CD4-positive, CD25-positive, alpha-beta regulatory T cell (primary cell): ENCODE results near the gene NMS. TPM values are rescaled to one million over a fixed set of nuclear protein-coding genes. Genes with fewer than 3 reads are reported as not detected.

ENCODE experiments used
- ATAC-seq, 2 donors: fragments of 150-1000 bp; cut with Tn5 transposase; one replicate each; pipeline ENCODE4 v1.10.0; 2021; ENCODE audit warnings: low read depth in 2 of 2, moderate number of reproducible peaks in 2 of 2, moderate library complexity in 1 of 2
- DNase-seq, 3 donors: peaks; one replicate each; pipeline versions ENCODE4 v3.0.0 to v3.0.0-alpha.2; 2012 to 2022; ENCODE audit warnings: mixed read lengths in 1 of 3
- H3K27ac ChIP-seq: one replicate; pipeline ENCODE4 v1.7.0; 2013; ENCODE audit warnings: mild to moderate bottlenecking, low read length; ENCODE audit not compliant: insufficient read depth, poor library complexity, severe bottlenecking
- H3K27me3 ChIP-seq: one replicate; pipeline ENCODE4 v1.7.0; 2013; ENCODE audit warnings: low read length; ENCODE audit not compliant: control insufficient read depth, insufficient read depth
- H3K36me3 ChIP-seq: one replicate; pipeline ENCODE4 v1.7.0; 2013; ENCODE audit warnings: mild to moderate bottlenecking, low read length, moderate library complexity; ENCODE audit not compliant: control insufficient read depth, insufficient read depth
- H3K4me1 ChIP-seq: 2 replicates; pipeline ENCODE4 v1.7.0; 2013; ENCODE audit warnings: mild to moderate bottlenecking, low read length; ENCODE audit not compliant: insufficient read depth, control insufficient read depth, poor library complexity, severe bottlenecking
- H3K4me3 ChIP-seq: one replicate; pipeline ENCODE4 v1.7.0; 2013; ENCODE audit warnings: low read depth, mild to moderate bottlenecking, low read length, moderate library complexity
- H3K9me3 ChIP-seq, 2 experiments: 1 replicate in 1 of 2; 2 replicates in 1 of 2; pipeline ENCODE4 v1.7.0; 2013; ENCODE audit warnings: low read length in 2 of 2, mild to moderate bottlenecking in 1 of 2, moderate library complexity in 1 of 2; ENCODE audit not compliant: control insufficient read depth in 2 of 2
- H3K27ac Mint-ChIP-seq, 3 donors: one replicate each; pipeline ENCODE4 v1.8.0; 2020 to 2022; ENCODE audit warnings: mild to moderate bottlenecking in 3 of 3, mixed read lengths in 3 of 3, moderate library complexity in 2 of 3
- H3K27me3 Mint-ChIP-seq: one replicate; pipeline ENCODE4 v1.8.0; 2022; ENCODE audit warnings: mild to moderate bottlenecking, mixed read lengths
- H3K36me3 Mint-ChIP-seq: one replicate; pipeline ENCODE4 v1.8.0; 2020; ENCODE audit warnings: mixed read lengths
- H3K4me1 Mint-ChIP-seq, 4 donors: one replicate each; pipeline ENCODE4 v1.8.0; 2020 to 2022; ENCODE audit warnings: mixed read lengths in 4 of 4, mild to moderate bottlenecking in 1 of 4
- H3K4me3 Mint-ChIP-seq, 4 donors: one replicate each; pipeline ENCODE4 v1.8.0; 2020 to 2022; ENCODE audit warnings: mild to moderate bottlenecking in 4 of 4, mixed read lengths in 4 of 4, moderate library complexity in 3 of 4
- H3K9me3 Mint-ChIP-seq, 7 donors: one replicate each; pipeline ENCODE4 v1.8.0; 2020 to 2022; ENCODE audit warnings: mixed read lengths in 7 of 7, mild to moderate bottlenecking in 3 of 7, moderate library complexity in 2 of 7
- polyA plus RNA-seq, 4 donors: library from polyadenylated mRNA; unstranded; fragments of 300-500 nt; fragmentation: Illumina TruSeq; gene quantifications; one replicate each; pipeline ENCODE4 v1.2.3, GENCODE V29; 2021
- total RNA-seq: library from RNA; stranded (reverse); gene quantifications from one replicate; pipeline ENCODE4 v1.2.3, GENCODE V29; 2022

Gene NMS, protein sequence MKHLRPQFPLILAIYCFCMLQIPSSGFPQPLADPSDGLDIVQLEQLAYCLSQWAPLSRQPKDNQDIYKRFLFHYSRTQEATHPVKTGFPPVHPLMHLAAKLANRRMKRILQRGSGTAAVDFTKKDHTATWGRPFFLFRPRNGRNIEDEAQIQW
- total RNA-seq = not detected
- not detected for polyA plus RNA-seq

DNA sequence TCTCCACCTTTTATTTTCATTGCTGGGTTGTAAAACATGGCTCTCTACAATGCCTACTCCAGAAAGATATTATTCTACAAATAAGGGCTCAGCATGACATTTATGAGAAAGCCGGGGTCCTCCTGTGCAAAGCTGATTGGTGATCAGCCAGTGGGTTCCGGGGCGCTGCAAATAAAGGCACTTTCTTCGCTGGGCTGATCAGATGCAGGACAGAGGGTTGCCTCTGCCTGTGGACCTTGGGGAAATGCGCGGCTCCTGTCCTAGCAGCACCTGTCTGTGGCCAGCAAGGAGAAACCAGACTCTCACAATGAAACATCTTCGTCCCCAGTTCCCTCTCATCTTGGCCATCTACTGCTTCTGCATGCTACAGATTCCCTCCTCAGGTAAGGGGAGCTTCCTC is at the start of gene NMS:
NMS (plus strand) TSS at position 301 of the 400 bp plus-strand sequence; CDS start at position 308, 7 bp downstream.
- Mint-ChIP-seq H3K36me3 (no peaks in the 10 kb centered on the region), H3K27ac (no peak within 1 kb of the TSS), H3K4me1 (no peaks in the 10 kb centered on the region), H3K4me3 (no peak within 1 kb of the TSS), H3K9me3 (peaks cover 0 to 2% (median 0%) of the 10 kb centered on the region in 7 donors), H3K27me3 (peaks cover 29% of the 10 kb centered on the region)
- Histone ChIP-seq H3K36me3 (no peaks in the 10 kb centered on the region), H3K9me3 (no peaks in the 10 kb centered on the region), H3K27ac (no peak within 1 kb of the TSS), H3K27me3 (peaks cover 3% of the 10 kb centered on the region), H3K4me3 (no peak within 1 kb of the TSS), H3K4me1 (no peaks in the 10 kb centered on the region)
- ATAC-seq (no peak), DNase-seq (no peak)

GRCh38 chr2:100422320-100423055 is 47.8 kb upstream of the NMS start:
- no peak overlapping the region for H3K27ac Mint-ChIP-seq
- no peak overlapping the region for H3K27ac ChIP-seq
- H3K36me3 ChIP-seq = no peaks in the 10 kb centered on the region
- H3K27me3 ChIP-seq = peaks cover 3% of the 10 kb centered on the region
- H3K4me3 ChIP-seq = no peak overlapping the region
- no peaks in the 10 kb centered on the region for H3K36me3 Mint-ChIP-seq
- H3K27me3 Mint-ChIP-seq = peaks cover 25% of the 10 kb centered on the region
- no peaks in the 10 kb centered on the region for H3K9me3 ChIP-seq
- H3K9me3 Mint-ChIP-seq = peaks cover 0 to 3% (median 0%) of the 10 kb centered on the region in 7 donors
- no peak overlapping the region for H3K4me3 Mint-ChIP-seq
- ATAC-seq (no peak), DNase-seq (no peak)
- no peaks in the 10 kb centered on the region for H3K4me1 ChIP-seq
- peaks cover 0 to 5% (median 1%) of the 10 kb centered on the region in 4 donors for H3K4me1 Mint-ChIP-seq

DNA sequence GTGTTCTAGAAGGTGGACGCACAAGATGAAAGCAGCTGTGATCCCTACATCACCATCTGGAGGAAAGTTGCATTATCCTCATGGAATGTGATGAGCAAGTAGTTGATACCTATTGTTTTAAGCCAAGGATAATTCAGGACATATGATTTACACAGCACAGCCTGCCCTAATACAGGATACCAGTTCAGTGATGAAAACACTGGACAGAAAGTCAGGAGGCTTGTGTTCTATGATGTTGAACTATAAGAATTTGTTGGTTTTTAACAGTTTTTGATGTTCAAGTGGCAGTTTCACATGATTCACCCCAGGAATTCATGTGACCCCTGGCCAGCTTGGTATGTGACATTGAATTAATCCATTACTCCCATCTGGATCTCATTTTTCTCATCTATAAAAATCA is 46.7 kb upstream of the NMS start:
- H3K27me3 Mint-ChIP-seq = peaks cover 26% of the 10 kb centered on the region
- no peak for ATAC-seq
- DNase-seq = no peak
- Histone ChIP-seq H3K27ac (no peak overlapping the region), H3K27me3 (peaks cover 3% of the 10 kb centered on the region), H3K4me1 (no peaks in the 10 kb centered on the region), H3K36me3 (no peaks in the 10 kb centered on the region), H3K4me3 (no peak overlapping the region), H3K9me3 (no peaks in the 10 kb centered on the region)
- no peak overlapping the region for H3K27ac Mint-ChIP-seq
- no peak overlapping the region for H3K4me3 Mint-ChIP-seq
- peaks cover 0 to 3% (median 0%) of the 10 kb centered on the region in 7 donors for H3K9me3 Mint-ChIP-seq
- H3K36me3 Mint-ChIP-seq = no peaks in the 10 kb centered on the region
- peaks cover 0 to 4% (median 2%) of the 10 kb centered on the region in 4 donors for H3K4me1 Mint-ChIP-seq

DNA sequence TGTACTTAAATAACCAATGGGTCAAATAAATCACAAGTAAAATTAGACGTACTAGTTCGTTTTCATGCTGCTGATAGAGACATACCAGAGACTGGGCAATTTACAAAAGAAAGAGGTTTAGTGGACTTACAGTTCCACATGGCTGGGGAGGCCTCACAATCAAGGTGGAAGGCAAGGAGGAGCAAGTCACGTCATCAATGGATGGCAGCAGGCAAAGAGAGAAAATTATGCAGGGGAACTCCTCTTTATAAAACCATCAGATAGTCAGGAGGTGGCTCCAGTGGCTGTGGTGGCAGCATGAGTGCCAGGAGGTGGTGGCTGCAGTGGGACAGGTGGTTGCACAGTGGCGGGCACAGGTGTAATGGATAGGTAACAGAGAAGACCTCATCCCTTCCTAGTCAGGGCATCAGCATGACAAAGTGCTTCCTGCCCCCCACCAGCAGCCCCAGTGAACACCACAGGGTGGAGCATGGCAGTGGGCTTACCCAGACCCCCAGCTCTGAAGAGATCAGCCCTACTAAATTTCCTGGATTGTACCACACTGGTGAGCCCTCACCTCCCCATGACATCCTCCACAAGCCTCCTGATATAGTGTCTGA is 45.9 kb upstream of the NMS start:
- peaks cover 0 to 4% (median 0%) of the 10 kb centered on the region in 7 donors for H3K9me3 Mint-ChIP-seq
- ATAC-seq = no peak
- Histone ChIP-seq H3K9me3 (no peaks in the 10 kb centered on the region), H3K4me3 (no peak overlapping the region), H3K27me3 (peaks cover 3% of the 10 kb centered on the region), H3K4me1 (no peaks in the 10 kb centered on the region), H3K27ac (no peak overlapping the region), H3K36me3 (no peaks in the 10 kb centered on the region)
- H3K27ac Mint-ChIP-seq = no peak overlapping the region
- no peaks in the 10 kb centered on the region for H3K36me3 Mint-ChIP-seq
- H3K4me3 Mint-ChIP-seq = peak overlapping the region in 1 of 4 donors; percentile 16
- peaks cover 0 to 4% (median 2%) of the 10 kb centered on the region in 4 donors for H3K4me1 Mint-ChIP-seq
- DNase-seq = no peak
- H3K27me3 Mint-ChIP-seq = peaks cover 31% of the 10 kb centered on the region

DNA sequence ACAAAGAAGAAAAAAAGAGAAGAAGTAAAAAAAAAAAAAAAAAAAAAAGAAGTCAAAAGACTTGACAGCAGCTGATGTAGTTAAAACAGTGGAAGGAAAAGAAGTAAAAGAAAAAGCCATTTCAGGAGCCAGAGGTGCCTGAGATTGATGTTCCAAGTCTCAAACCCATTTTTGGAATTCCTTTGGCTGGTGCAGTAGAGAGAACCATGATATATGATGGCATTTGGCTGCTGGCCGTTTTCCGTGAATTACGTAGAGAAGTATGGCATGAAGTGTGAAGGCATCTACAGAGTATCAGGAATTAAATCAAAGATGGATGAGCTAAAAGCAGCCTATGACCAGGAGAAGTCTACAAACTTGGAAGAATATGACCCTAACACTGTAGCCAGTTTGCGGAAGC is 45.2 kb upstream of the NMS start:
- ATAC-seq (no peak), DNase-seq (no peak)
- Histone ChIP-seq H3K27ac (no peak overlapping the region), H3K4me3 (no peak overlapping the region), H3K4me1 (no peaks in the 10 kb centered on the region), H3K9me3 (no peaks in the 10 kb centered on the region), H3K27me3 (peaks cover 5% of the 10 kb centered on the region), H3K36me3 (no peaks in the 10 kb centered on the region)
- peak overlapping the region in 1 of 3 donors; percentile 29 for H3K27ac Mint-ChIP-seq
- no peak overlapping the region for H3K4me3 Mint-ChIP-seq
- peaks cover 36% of the 10 kb centered on the region for H3K27me3 Mint-ChIP-seq
- H3K9me3 Mint-ChIP-seq = peaks cover 0 to 5% (median 0%) of the 10 kb centered on the region in 7 donors
- peaks cover 0 to 4% (median 2%) of the 10 kb centered on the region in 4 donors for H3K4me1 Mint-ChIP-seq
- H3K36me3 Mint-ChIP-seq = no peaks in the 10 kb centered on the region

DNA sequence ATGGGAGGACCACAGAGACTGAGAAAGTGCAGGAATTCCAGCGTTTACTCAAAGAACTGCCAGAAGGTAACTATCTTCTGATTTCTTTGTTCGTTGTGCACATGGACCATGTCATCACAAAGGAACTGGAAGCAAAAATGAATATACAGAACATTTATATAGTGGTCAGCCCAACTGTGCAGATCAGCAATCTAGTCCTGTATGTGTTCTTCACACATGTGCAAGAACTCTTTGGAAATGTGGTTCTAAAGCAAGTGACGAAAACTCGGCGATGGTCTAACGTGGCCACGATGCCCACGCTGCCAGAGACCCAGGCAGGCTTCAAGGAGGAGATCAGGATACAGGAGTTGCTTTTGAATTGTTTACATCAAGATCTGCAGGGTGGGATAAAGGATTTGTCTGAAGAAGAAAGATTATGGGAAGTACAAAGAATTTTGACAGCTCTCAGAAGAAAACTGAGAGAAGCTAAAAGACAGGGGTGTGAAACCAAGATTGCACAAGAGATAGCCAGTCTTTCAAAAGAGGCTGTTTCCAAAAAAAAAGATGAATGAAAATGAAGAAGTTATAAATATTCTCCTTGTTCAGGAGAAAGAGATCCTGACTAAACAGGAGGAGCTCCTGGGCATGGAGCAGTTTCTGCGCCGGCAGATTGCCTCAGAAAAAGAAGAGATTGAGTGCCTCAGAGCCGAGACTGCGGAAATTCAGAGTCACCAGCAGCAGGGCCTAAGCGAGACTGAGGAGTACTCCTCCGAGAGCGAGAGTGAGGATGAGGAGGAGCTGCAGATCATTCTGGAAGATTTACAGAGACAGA is 44.5 kb upstream of the NMS start:
- H3K9me3 Mint-ChIP-seq = peaks cover 0 to 5% (median 0%) of the 10 kb centered on the region in 7 donors
- Histone ChIP-seq H3K36me3 (no peaks in the 10 kb centered on the region), H3K9me3 (no peaks in the 10 kb centered on the region), H3K27me3 (peaks cover 5% of the 10 kb centered on the region), H3K4me3 (no peak overlapping the region), H3K27ac (no peak overlapping the region), H3K4me1 (no peaks in the 10 kb centered on the region)
- H3K4me1 Mint-ChIP-seq = peaks cover 0 to 4% (median 2%) of the 10 kb centered on the region in 4 donors
- H3K36me3 Mint-ChIP-seq = no peaks in the 10 kb centered on the region
- ATAC-seq = no peak
- DNase-seq = no peak
- H3K4me3 Mint-ChIP-seq = no peak overlapping the region
- no peak overlapping the region for H3K27ac Mint-ChIP-seq
- peaks cover 35% of the 10 kb centered on the region for H3K27me3 Mint-ChIP-seq

DNA sequence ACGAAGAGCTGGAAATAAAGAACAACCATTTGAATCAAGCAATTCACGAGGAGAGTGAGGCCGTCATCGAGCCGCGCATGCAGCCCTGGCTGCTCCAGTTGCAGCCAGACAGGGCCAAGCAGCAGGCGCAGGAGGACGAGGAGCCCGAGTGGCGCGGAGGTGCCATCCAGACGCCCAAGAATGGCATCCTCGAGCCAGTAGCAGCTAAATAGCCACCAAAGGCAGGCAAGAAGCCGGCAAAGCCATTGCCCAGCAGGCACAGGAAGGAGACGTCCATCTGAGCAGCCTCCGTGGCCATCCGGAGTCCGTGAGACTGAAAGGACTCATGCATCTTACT is 43.9 kb upstream of the NMS start:
- no peak for ATAC-seq
- peaks cover 2% of the 10 kb centered on the region for H3K27me3 ChIP-seq
- Mint-ChIP-seq H3K9me3 (peaks cover 0 to 8% (median 0%) of the 10 kb centered on the region in 7 donors), H3K27me3 (peaks cover 39% of the 10 kb centered on the region), H3K4me1 (peaks cover 0 to 4% (median 2%) of the 10 kb centered on the region in 4 donors), H3K36me3 (no peaks in the 10 kb centered on the region), H3K27ac (no peak overlapping the region), H3K4me3 (no peak overlapping the region)
- no peak for DNase-seq
- no peaks in the 10 kb centered on the region for H3K4me1 ChIP-seq
- H3K9me3 ChIP-seq = no peaks in the 10 kb centered on the region
- no peak overlapping the region for H3K27ac ChIP-seq
- H3K36me3 ChIP-seq = no peaks in the 10 kb centered on the region
- H3K4me3 ChIP-seq = no peak overlapping the region
